Measurements from ENCODE around the gene SMARCA2.

SMARCA2 gene

GRCh38 chr9:2241836-2242741, 226.9 kb downstream of the SMARCA2 start:
- Mint-ChIP-seq H3K27ac (no peak overlapping the region), H3K4me1 (peaks cover 15% of the 10 kb centered on the region), H3K4me3 (peak overlapping the region; percentile 70), H3K36me3 (ENCODE audit: low read depth) (no peaks in the 10 kb centered on the region), H3K27me3 (peaks cover 20% of the 10 kb centered on the region), H3K9me3 (peaks cover 9% of the 10 kb centered on the region)
- DNase-seq, result peak; percentile 74
- ATAC-seq, result peak; percentile 80

GRCh38 chr9:2242831-2243330, 227.7 kb downstream of the SMARCA2 start:
- no peak for DNase-seq
- H3K27ac Mint-ChIP-seq, result peak overlapping the region; percentile 4
- peak overlapping the region; percentile 70 for H3K4me3 Mint-ChIP-seq
- peaks cover 20% of the 10 kb centered on the region for H3K27me3 Mint-ChIP-seq
- ATAC-seq, result no peak
- H3K4me1 Mint-ChIP-seq, result peaks cover 15% of the 10 kb centered on the region
- no peaks in the 10 kb centered on the region for H3K36me3 Mint-ChIP-seq (ENCODE audit: low read depth)
- peaks cover 9% of the 10 kb centered on the region for H3K9me3 Mint-ChIP-seq

Data from activated naive CD8-positive, alpha-beta T cell treated with anti-CD3 and anti-CD28 coated beads, Interleukin-2, amount 50 U/mL, for 24 hours (primary cell).